ENCODE results near the gene MAP1LC3B2. TPM values are rescaled to one million over a fixed set of nuclear protein-coding genes. Genes with fewer than 3 reads are reported as not detected.

MAP1LC3B2 gene
- total RNA-seq, 1 donor from 2014 or later = 0.57 TPM

GRCh38 chr12:116604951-116605641, 45.9 kb downstream of the MAP1LC3B2 start:
- Mint-ChIP-seq H3K4me1 (ENCODE audit: low read depth) (peaks cover 34% of the 10 kb centered on the region), H3K36me3 (ENCODE audit: low read depth) (no peaks in the 10 kb centered on the region), H3K4me3 (no peak overlapping the region), H3K27me3 (ENCODE audit: insufficient read depth) (peaks cover 5% of the 10 kb centered on the region), H3K9me3 (no peaks in the 10 kb centered on the region), H3K27ac (no peak overlapping the region)
- intact Hi-C loops (cut with micrococcal nuclease) = no loop called here
- DNase-seq (ENCODE audit: low spot score) = no peak

GRCh38 chr12:116606397-116606796, 47.2 kb downstream of the MAP1LC3B2 start:
- intact Hi-C loops (cut with micrococcal nuclease) = no loop called here
- no peaks in the 10 kb centered on the region for H3K36me3 Mint-ChIP-seq (ENCODE audit: low read depth)
- no peak overlapping the region for H3K4me3 Mint-ChIP-seq
- peaks cover 5% of the 10 kb centered on the region for H3K27me3 Mint-ChIP-seq (ENCODE audit: insufficient read depth)
- DNase-seq (ENCODE audit: low spot score) = no peak
- H3K9me3 Mint-ChIP-seq = no peaks in the 10 kb centered on the region
- peaks cover 27% of the 10 kb centered on the region for H3K4me1 Mint-ChIP-seq (ENCODE audit: low read depth)
- H3K27ac Mint-ChIP-seq = no peak overlapping the region

GRCh38 chr12:116607039-116607438, 47.9 kb downstream of the MAP1LC3B2 start:
- Mint-ChIP-seq H3K4me3 (no peak overlapping the region), H3K9me3 (no peaks in the 10 kb centered on the region), H3K27ac (no peak overlapping the region), H3K27me3 (ENCODE audit: insufficient read depth) (peaks cover 5% of the 10 kb centered on the region), H3K4me1 (ENCODE audit: low read depth) (peaks cover 21% of the 10 kb centered on the region), H3K36me3 (ENCODE audit: low read depth) (no peaks in the 10 kb centered on the region)
- DNase-seq (ENCODE audit: low spot score) = no peak
- intact Hi-C loops (cut with micrococcal nuclease) = no loop called here

GRCh38 chr12:116609319-116610114, 50.3 kb downstream of the MAP1LC3B2 start:
- peaks cover 12% of the 10 kb centered on the region for H3K4me1 Mint-ChIP-seq (ENCODE audit: low read depth)
- H3K9me3 Mint-ChIP-seq = no peaks in the 10 kb centered on the region
- DNase-seq (ENCODE audit: low spot score) = no peak
- no peak overlapping the region for H3K4me3 Mint-ChIP-seq
- H3K36me3 Mint-ChIP-seq (ENCODE audit: low read depth) = no peaks in the 10 kb centered on the region
- H3K27me3 Mint-ChIP-seq (ENCODE audit: insufficient read depth) = peaks cover 8% of the 10 kb centered on the region
- H3K27ac Mint-ChIP-seq = no peak overlapping the region
- intact Hi-C loops (cut with micrococcal nuclease) = no loop called here

GRCh38 chr12:116610971-116611541, 51.9 kb downstream of the MAP1LC3B2 start:
- H3K27me3 Mint-ChIP-seq (ENCODE audit: insufficient read depth) = peaks cover 10% of the 10 kb centered on the region
- no peak for DNase-seq (ENCODE audit: low spot score)
- peaks cover 5% of the 10 kb centered on the region for H3K4me1 Mint-ChIP-seq (ENCODE audit: low read depth)
- H3K36me3 Mint-ChIP-seq (ENCODE audit: low read depth) = no peaks in the 10 kb centered on the region
- no peak overlapping the region for H3K4me3 Mint-ChIP-seq
- H3K27ac Mint-ChIP-seq = no peak overlapping the region
- H3K9me3 Mint-ChIP-seq = no peaks in the 10 kb centered on the region
- intact Hi-C loops (cut with micrococcal nuclease) = no loop called here

- H3K27me3 Mint-ChIP-seq (ENCODE audit: insufficient read depth) = peaks cover 5% of the 10 kb centered on the region
- no peaks in the 10 kb centered on the region for H3K36me3 Mint-ChIP-seq (ENCODE audit: low read depth)
- intact Hi-C loops (cut with micrococcal nuclease) = no loop called here
- no peaks in the 10 kb centered on the region for H3K4me1 Mint-ChIP-seq (ENCODE audit: low read depth)
- no peak overlapping the region for H3K27ac Mint-ChIP-seq
- no peak for DNase-seq (ENCODE audit: low spot score)
- no peaks in the 10 kb centered on the region for H3K9me3 Mint-ChIP-seq
- no peak overlapping the region for H3K4me3 Mint-ChIP-seq
Measured at GRCh38 chr12:116612436-116612835, 53.3 kb downstream of the MAP1LC3B2 start.

GRCh38 chr12:116613256-116613655, 54.1 kb downstream of the MAP1LC3B2 start:
- Mint-ChIP-seq H3K4me3 (no peak overlapping the region), H3K9me3 (no peaks in the 10 kb centered on the region), H3K4me1 (ENCODE audit: low read depth) (no peaks in the 10 kb centered on the region), H3K36me3 (ENCODE audit: low read depth) (no peaks in the 10 kb centered on the region), H3K27me3 (ENCODE audit: insufficient read depth) (peaks cover 5% of the 10 kb centered on the region), H3K27ac (no peak overlapping the region)
- intact Hi-C loops (cut with micrococcal nuclease) = no loop called here
- no peak for DNase-seq (ENCODE audit: low spot score)

- H3K4me3 Mint-ChIP-seq = no peak overlapping the region
- H3K4me1 Mint-ChIP-seq (ENCODE audit: low read depth) = no peaks in the 10 kb centered on the region
- no peaks in the 10 kb centered on the region for H3K9me3 Mint-ChIP-seq
- peaks cover 5% of the 10 kb centered on the region for H3K27me3 Mint-ChIP-seq (ENCODE audit: insufficient read depth)
- no peak for DNase-seq (ENCODE audit: low spot score)
- H3K27ac Mint-ChIP-seq = no peak overlapping the region
- intact Hi-C loops (cut with micrococcal nuclease) = no loop called here
- H3K36me3 Mint-ChIP-seq (ENCODE audit: low read depth) = no peaks in the 10 kb centered on the region
Measured at GRCh38 chr12:116614194-116614915, 55.2 kb downstream of the MAP1LC3B2 start.

GRCh38 chr12:116615141-116615861, 56.1 kb downstream of the MAP1LC3B2 start:
- no peaks in the 10 kb centered on the region for H3K4me1 Mint-ChIP-seq (ENCODE audit: low read depth)
- H3K27me3 Mint-ChIP-seq (ENCODE audit: insufficient read depth) = peaks cover 6% of the 10 kb centered on the region
- intact Hi-C loops (cut with micrococcal nuclease) = no loop called here
- H3K9me3 Mint-ChIP-seq = no peaks in the 10 kb centered on the region
- no peak overlapping the region for H3K27ac Mint-ChIP-seq
- H3K4me3 Mint-ChIP-seq = no peak overlapping the region
- no peaks in the 10 kb centered on the region for H3K36me3 Mint-ChIP-seq (ENCODE audit: low read depth)
- no peak for DNase-seq (ENCODE audit: low spot score)

GRCh38 chr12:116616536-116617248, 57.5 kb downstream of the MAP1LC3B2 start:
- no peaks in the 10 kb centered on the region for H3K4me1 Mint-ChIP-seq (ENCODE audit: low read depth)
- peaks cover 13% of the 10 kb centered on the region for H3K27me3 Mint-ChIP-seq (ENCODE audit: insufficient read depth)
- intact Hi-C loops (cut with micrococcal nuclease) = no loop called here

GRCh38 chr12:116619246-116619645, 60.1 kb downstream of the MAP1LC3B2 start:
- intact Hi-C loops (cut with micrococcal nuclease) = no loop called here
- H3K4me1 Mint-ChIP-seq (ENCODE audit: low read depth) = no peaks in the 10 kb centered on the region
- H3K27ac Mint-ChIP-seq = no peak overlapping the region
- H3K27me3 Mint-ChIP-seq (ENCODE audit: insufficient read depth) = peaks cover 20% of the 10 kb centered on the region
- no peak for DNase-seq (ENCODE audit: low spot score)
- H3K9me3 Mint-ChIP-seq = peaks cover 14% of the 10 kb centered on the region
- H3K36me3 Mint-ChIP-seq (ENCODE audit: low read depth) = no peaks in the 10 kb centered on the region
- no peak overlapping the region for H3K4me3 Mint-ChIP-seq

More at GRCh38 chr12:116616536-116617248, 57.5 kb downstream of the MAP1LC3B2 start:
- Mint-ChIP-seq H3K36me3 (ENCODE audit: low read depth) (no peaks in the 10 kb centered on the region), H3K27ac (no peak overlapping the region), H3K9me3 (no peaks in the 10 kb centered on the region), H3K4me3 (no peak overlapping the region)
- no peak for DNase-seq (ENCODE audit: low spot score)

GRCh38 chr12:116620124-116620491, 60.9 kb downstream of the MAP1LC3B2 start:
- Mint-ChIP-seq H3K4me3 (no peak overlapping the region), H3K27ac (no peak overlapping the region), H3K9me3 (peaks cover 14% of the 10 kb centered on the region), H3K36me3 (ENCODE audit: low read depth) (no peaks in the 10 kb centered on the region), H3K4me1 (ENCODE audit: low read depth) (no peaks in the 10 kb centered on the region), H3K27me3 (ENCODE audit: insufficient read depth) (peaks cover 20% of the 10 kb centered on the region)
- intact Hi-C loops (cut with micrococcal nuclease) = no loop called here
- no peak for DNase-seq (ENCODE audit: low spot score)
